ENCODE data around the gene ADGRG1.
A peak's percentile ranks its signal among the peaks of the same experiment; 100 is the strongest.

Gene ADGRG1

GRCh38 chr16:57664662-57665025 is 36.2 kb downstream of the ADGRG1 start:
- H3K4me3 ChIP-seq (replicated peaks; ENCODE audit: low read depth, low read length): no peak overlapping the region
- DNase-seq (ENCODE audit: extremely low read depth, low read depth): no peak
- no peak for TF ChIP-seq CTCF (IDR thresholded peaks at IDR 0.05; ENCODE audit: low read depth, low read length, missing control alignments)

GRCh38 chr16:57665541-57665940 is 37.1 kb downstream of the ADGRG1 start:
- TF ChIP-seq CTCF (IDR thresholded peaks at IDR 0.05; ENCODE audit: low read depth, low read length, missing control alignments): no peak
- H3K4me3 ChIP-seq (replicated peaks; ENCODE audit: low read depth, low read length): no peak overlapping the region
- DNase-seq (ENCODE audit: extremely low read depth, low read depth): no peak

GRCh38 chr16:57666353-57667047 is 38.1 kb downstream of the ADGRG1 start:
- no peak for TF ChIP-seq CTCF (IDR thresholded peaks at IDR 0.05; ENCODE audit: low read depth, low read length, missing control alignments)
- DNase-seq (ENCODE audit: extremely low read depth, low read depth): no peak
- H3K4me3 ChIP-seq (replicated peaks; ENCODE audit: low read depth, low read length): no peak overlapping the region

GRCh38 chr16:57667048-57667525 is 38.7 kb downstream of the ADGRG1 start:
- DNase-seq (ENCODE audit: extremely low read depth, low read depth): no peak
- H3K4me3 ChIP-seq (replicated peaks; ENCODE audit: low read depth, low read length): no peak overlapping the region
- no peak for TF ChIP-seq CTCF (IDR thresholded peaks at IDR 0.05; ENCODE audit: low read depth, low read length, missing control alignments)

- no peak for DNase-seq (ENCODE audit: extremely low read depth, low read depth)
- H3K4me3 ChIP-seq (replicated peaks; ENCODE audit: low read depth, low read length): no peak overlapping the region
- peak; percentile 17 for TF ChIP-seq CTCF (IDR thresholded peaks at IDR 0.05; ENCODE audit: low read depth, low read length, missing control alignments)
Measured at GRCh38 chr16:57667526-57668262, 39.3 kb downstream of the ADGRG1 start.

- TF ChIP-seq CTCF (IDR thresholded peaks at IDR 0.05; ENCODE audit: low read depth, low read length, missing control alignments): no peak
- H3K4me3 ChIP-seq (replicated peaks; ENCODE audit: low read depth, low read length): no peak within 1 kb of the TSS
- no peak for DNase-seq (ENCODE audit: extremely low read depth, low read depth)
Measured at GRCh38 chr16:57668263-57668571, 39.8 kb downstream of the ADGRG1 start, which contains the start of gene ADGRG3. Gene ADGRG3 (plus strand): TSS chr16:57668306. CDS start chr16:57668348, 42 bp downstream.
